Transverse colon (tissue), 3 donors: ENCODE data around the gene RGR.

ENCODE experiments used
- POLR2A ChIP-seq: fragments of 450-650 bp; IDR thresholded peaks from one replicate; pipeline ENCODE4 v1.6.1; 2016; ENCODE audit warnings: antibody characterized with exemption, mild to moderate bottlenecking, moderate library complexity
- POLR2AphosphoS5 ChIP-seq, 3 donors: sonication (generic); formaldehyde crosslinking; IDR thresholded peaks; one replicate each; pipeline ENCODE4 v1.6.1; 2016; ENCODE audit warnings: antibody characterized with exemption in 3 of 3

GRCh38 chr10:84201682-84202081, 43.2 kb upstream of the RGR start:
- TF ChIP-seq POLR2AphosphoS5 (IDR thresholded peaks at IDR 0.05) (no peak), POLR2A (no peak)
